Thyroid gland (tissue), 4 donors: Measurements from ENCODE around the gene CTNNA2. TPM values are rescaled to one million over a fixed set of nuclear protein-coding genes. Genes with fewer than 3 reads are reported as not detected.

Source experiments
- DNase-seq, 2 donors: peaks; one replicate each; pipeline ENCODE4 v3.0.0-alpha.2; 2019
- H3K27ac ChIP-seq, 3 donors: fragments of 200-600 bp; sonication (generic); 1 replicate in 2 of 3; 2 replicates in 1 of 3; pipeline ENCODE4 v1.5.1; 2016 to 2019; ENCODE audit warnings: mild to moderate bottlenecking in 1 of 3, moderate library complexity in 1 of 3
- H3K27me3 ChIP-seq: fragments of 200-600 bp; sonication (generic); one replicate; pipeline ENCODE4 v1.5.1; 2019
- H3K36me3 ChIP-seq, 2 donors: fragments of 200-600 bp; sonication (generic); one replicate each; pipeline ENCODE4 v1.5.1; 2016 to 2019
- H3K4me1 ChIP-seq, 2 donors: fragments of 200-600 bp; sonication (generic); one replicate each; pipeline ENCODE4 v1.5.1; 2017 to 2019
- H3K4me3 ChIP-seq, 3 donors: fragments of 200-600 bp; sonication (generic); replicated peaks in 1 of 3; 1 replicate in 2 of 3; 2 replicates in 1 of 3; pipeline ENCODE4 v1.5.1; 2016; ENCODE audit warnings: mild to moderate bottlenecking in 1 of 3
- H3K9me3 ChIP-seq: fragments of 200-600 bp; sonication (generic); one replicate; pipeline ENCODE4 v1.5.1; 2017
- POLR2A ChIP-seq, 2 donors: fragments of 450-650 bp; IDR thresholded peaks; one replicate each; pipeline ENCODE4 v1.6.1; 2017; ENCODE audit warnings: antibody characterized with exemption in 2 of 2, mild to moderate bottlenecking in 2 of 2, moderate library complexity in 1 of 2
- WGBS, 2 donors: methylation state at CpG; one replicate each; pipeline ENCODE4 v1.1.5; 2017; 5-methylcytosine and 5-hydroxymethylcytosine counted together
- intact Hi-C: fragments of 100-400 bp; cut with DNase I; formaldehyde crosslinking; loops from one replicate; pipeline ENCODE4 v1.15.1; 2023
- total RNA-seq, 4 donors: library from RNA; depleted of rRNA; stranded (reverse); fragments of >200 nt; gene quantifications; one replicate each; pipeline ENCODE4 v1.2.3, GENCODE V29; 2016
- TF ChIP-seq, protein P1 (sequence below), 6 experiments: fragments of 200-600 bp in 3 of 6; fragments of 450-650 bp in 3 of 6; sonication (generic) in 3 of 6; IDR thresholded peaks; one replicate each; pipeline ENCODE4 v1.5.1; 2016 to 2019; ENCODE audit warnings: antibody characterized with exemption in 6 of 6, mild to moderate bottlenecking in 2 of 6, inconsistent platforms in 1 of 6, moderate library complexity in 1 of 6

CTNNA2 gene
- total RNA-seq, 4 donors from 2014 or later, result 0.13 to 0.44 (median 0.22) TPM; not detected in 1

DNA sequence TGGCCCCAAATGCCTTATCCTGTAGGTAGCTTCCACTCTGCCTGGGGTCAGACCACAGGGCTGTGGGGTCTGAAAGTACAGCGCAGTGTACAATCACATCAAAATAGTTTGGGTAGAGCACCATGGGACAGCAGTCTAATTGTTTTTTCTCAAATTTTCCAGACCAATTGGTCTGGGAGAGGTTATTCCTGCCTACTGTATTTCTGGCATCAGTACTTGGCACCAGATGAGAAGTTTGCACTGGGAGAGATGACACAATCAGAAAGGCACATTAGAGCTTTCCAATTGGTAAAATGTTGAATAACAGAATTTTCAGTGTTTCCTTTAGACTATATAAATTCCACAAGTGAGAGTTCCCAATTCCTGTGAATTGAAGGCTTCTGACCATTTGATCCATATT is 822.6 kb downstream of the CTNNA2 start:
- peak in 1 of 2 donors; percentile 9 for DNase-seq
- 63 to 79% methylated on average over 1 of the region's 1 CpG for WGBS, 2 donors
- intact Hi-C loops, result no loop called here
- Histone ChIP-seq H3K4me1 (no peaks in the 10 kb centered on the region), H3K4me3 (no peak overlapping the region), H3K27ac (no peak overlapping the region), H3K9me3 (no peaks in the 10 kb centered on the region), H3K36me3 (no peaks in the 10 kb centered on the region), H3K27me3 (no peaks in the 10 kb centered on the region)
- TF ChIP-seq, protein P1, sequence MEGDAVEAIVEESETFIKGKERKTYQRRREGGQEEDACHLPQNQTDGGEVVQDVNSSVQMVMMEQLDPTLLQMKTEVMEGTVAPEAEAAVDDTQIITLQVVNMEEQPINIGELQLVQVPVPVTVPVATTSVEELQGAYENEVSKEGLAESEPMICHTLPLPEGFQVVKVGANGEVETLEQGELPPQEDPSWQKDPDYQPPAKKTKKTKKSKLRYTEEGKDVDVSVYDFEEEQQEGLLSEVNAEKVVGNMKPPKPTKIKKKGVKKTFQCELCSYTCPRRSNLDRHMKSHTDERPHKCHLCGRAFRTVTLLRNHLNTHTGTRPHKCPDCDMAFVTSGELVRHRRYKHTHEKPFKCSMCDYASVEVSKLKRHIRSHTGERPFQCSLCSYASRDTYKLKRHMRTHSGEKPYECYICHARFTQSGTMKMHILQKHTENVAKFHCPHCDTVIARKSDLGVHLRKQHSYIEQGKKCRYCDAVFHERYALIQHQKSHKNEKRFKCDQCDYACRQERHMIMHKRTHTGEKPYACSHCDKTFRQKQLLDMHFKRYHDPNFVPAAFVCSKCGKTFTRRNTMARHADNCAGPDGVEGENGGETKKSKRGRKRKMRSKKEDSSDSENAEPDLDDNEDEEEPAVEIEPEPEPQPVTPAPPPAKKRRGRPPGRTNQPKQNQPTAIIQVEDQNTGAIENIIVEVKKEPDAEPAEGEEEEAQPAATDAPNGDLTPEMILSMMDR (IDR thresholded peaks at IDR 0.05), result no peak
- TF ChIP-seq POLR2A (IDR thresholded peaks at IDR 0.05), result no peak

DNA sequence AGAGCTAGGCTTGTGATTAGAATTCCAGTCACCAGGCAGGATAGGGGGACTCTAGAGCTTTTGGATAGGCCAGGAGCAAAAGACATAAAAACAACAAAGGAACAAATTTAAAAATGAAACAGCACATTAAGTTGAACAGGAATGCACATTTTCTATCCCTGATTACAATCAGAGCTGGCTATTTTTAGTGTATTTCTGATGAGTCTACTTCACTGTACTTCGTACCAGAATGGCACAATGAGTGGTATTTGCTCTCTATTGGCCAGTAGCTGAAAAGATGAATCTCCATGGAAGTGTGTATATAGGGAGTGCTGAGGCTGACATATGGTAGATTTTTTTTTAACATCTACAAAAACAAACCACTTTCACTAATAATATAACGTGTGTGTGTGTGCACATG is 825.9 kb downstream of the CTNNA2 start:
- Histone ChIP-seq H3K27me3 (no peaks in the 10 kb centered on the region), H3K36me3 (no peaks in the 10 kb centered on the region), H3K27ac (no peak overlapping the region), H3K9me3 (no peaks in the 10 kb centered on the region), H3K4me1 (no peaks in the 10 kb centered on the region), H3K4me3 (no peak overlapping the region)
- TF ChIP-seq POLR2A (IDR thresholded peaks at IDR 0.05), result no peak
- TF ChIP-seq, protein P1 (IDR thresholded peaks at IDR 0.05), result no peak
- intact Hi-C loops, result no loop called here
- 79 to 84% methylated on average over 2 of the region's 2 CpGs for WGBS, 2 donors
- DNase-seq, result no peak

DNA sequence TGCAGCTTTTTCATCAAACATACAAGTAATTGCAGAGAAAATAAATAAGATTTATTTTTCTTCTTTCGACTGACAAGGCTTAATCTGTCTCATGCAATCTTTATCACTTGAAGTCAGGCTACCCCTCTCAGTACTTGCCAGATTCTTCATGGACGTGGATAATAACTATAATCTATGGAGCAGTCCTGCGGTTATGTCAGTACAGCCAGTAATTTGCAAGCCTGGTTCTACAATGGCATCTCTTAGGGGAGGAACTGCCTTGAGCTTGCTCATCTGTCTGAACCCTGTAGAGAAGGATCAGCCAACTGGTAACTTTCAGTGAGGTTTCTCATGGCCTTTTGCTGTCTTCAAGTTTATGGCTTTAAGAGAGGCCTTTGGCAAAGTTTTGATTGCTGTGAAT is 827.2 kb downstream of the CTNNA2 start:
- intact Hi-C loops, result no loop called here
- no peak overlapping the region for H3K27ac ChIP-seq
- whole genome bisulfite sequencing, 2 donors, result 84 to 93% methylated on average over 3 of the region's 3 CpGs

DNA sequence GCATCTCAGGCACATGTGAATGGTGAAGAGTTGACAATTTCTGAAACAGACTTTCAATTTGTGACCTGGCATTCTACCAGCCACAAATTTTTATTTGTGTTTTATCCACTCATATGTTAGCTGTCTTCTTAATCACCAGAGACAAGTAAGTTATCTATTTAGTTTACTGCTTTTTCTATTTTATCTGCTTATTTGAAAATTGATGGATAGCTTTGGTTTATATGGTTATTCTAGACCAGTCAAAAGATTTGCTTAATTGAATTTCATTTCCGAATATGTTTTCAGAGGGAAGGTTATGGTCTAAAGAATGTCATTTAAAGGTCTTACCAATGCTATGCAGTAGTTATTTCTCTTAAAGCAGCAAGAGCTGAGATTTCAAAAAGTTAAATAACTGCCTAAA is 835.2 kb downstream of the CTNNA2 start:
- intact Hi-C loops, result no loop called here
- DNase-seq, result no peak
- TF ChIP-seq, protein P1 (IDR thresholded peaks at IDR 0.05), result no peak
- TF ChIP-seq POLR2A (IDR thresholded peaks at IDR 0.05), result no peak
- 76 to 88% methylated on average over 1 of the region's 1 CpG for WGBS, 2 donors
- Histone ChIP-seq H3K27me3 (no peaks in the 10 kb centered on the region), H3K27ac (no peak overlapping the region), H3K9me3 (no peaks in the 10 kb centered on the region), H3K36me3 (no peaks in the 10 kb centered on the region), H3K4me3 (no peak overlapping the region), H3K4me1 (no peaks in the 10 kb centered on the region)

More for the DNA sequence above, 827.2 kb downstream of the CTNNA2 start:
- no peaks in the 10 kb centered on the region for H3K27me3 ChIP-seq
- no peaks in the 10 kb centered on the region for H3K4me1 ChIP-seq
- no peak overlapping the region for H3K4me3 ChIP-seq
- no peaks in the 10 kb centered on the region for H3K36me3 ChIP-seq
- TF ChIP-seq, protein P1 (IDR thresholded peaks at IDR 0.05), result no peak
- TF ChIP-seq POLR2A (IDR thresholded peaks at IDR 0.05), result no peak
- no peaks in the 10 kb centered on the region for H3K9me3 ChIP-seq
- no peak for DNase-seq

DNA sequence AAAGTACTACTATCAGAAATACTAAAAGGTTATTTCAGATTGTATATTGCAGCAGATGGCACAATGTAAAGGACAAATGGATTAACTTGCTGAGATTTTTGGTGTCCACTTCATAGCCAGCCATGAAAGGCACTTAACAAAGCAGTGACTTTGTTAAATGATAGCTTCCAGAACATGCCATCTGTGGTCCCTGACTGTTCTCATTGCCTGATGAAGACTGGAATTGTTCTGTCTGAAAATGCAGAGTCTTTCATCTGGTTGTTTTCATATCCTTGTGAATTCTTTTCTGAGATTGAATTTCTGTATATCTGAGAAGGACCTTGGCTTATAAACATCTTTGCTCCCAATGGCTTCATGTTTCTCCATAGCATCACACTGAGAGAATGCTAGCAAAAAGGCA is 836.1 kb downstream of the CTNNA2 start:
- no peak for DNase-seq
- H3K27me3 ChIP-seq, result no peaks in the 10 kb centered on the region

More for the DNA sequence above, 836.1 kb downstream of the CTNNA2 start:
- H3K4me3 ChIP-seq, result no peak overlapping the region
- no peak for TF ChIP-seq POLR2A (IDR thresholded peaks at IDR 0.05)
- TF ChIP-seq, protein P1 (IDR thresholded peaks at IDR 0.05), result no peak
- intact Hi-C loops, result no loop called here
- H3K9me3 ChIP-seq, result no peaks in the 10 kb centered on the region
- no peak overlapping the region for H3K27ac ChIP-seq
- H3K4me1 ChIP-seq, result no peaks in the 10 kb centered on the region
- no peaks in the 10 kb centered on the region for H3K36me3 ChIP-seq
